Islet precursor cell (in vitro differentiated cells): ENCODE results near the gene NCLN.
"Not testable (repeated sequence)": the region's sequence is repeated elsewhere in the genome, so short reads cannot be mapped to it uniquely, and the experiment has no call there.

Source experiments
- DNase-seq: peaks from one replicate; pipeline ENCODE4 v3.0.0-alpha.2; 2018

The NCLN gene

DNA sequence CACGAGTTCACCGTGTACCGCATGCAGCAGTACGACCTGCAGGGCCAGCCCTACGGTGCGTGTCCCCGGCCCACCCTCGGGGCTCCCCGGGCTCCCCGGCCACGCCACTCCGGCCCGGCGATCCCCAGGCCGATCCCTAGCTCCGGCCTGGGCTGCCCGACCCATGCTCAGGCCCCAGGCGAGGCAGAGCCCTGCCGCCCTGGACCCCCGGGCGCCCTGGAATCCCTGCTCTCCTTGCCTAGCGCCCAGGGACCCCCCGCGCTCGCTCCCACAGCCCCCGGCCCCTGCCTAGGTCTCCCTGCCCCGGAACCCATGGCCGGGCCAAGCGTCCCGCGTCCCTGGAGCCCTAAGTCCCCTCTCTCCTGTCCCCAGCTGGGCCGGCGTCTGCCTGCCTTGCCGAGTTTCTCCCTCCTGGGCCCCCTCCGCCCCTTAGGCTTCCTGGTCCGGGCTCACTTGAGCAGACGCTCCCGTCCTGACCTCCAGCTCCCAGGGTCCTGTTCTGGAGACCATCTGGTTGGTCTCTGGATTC, 494 bp downstream of the NCLN start:
- no peak for DNase-seq

DNA sequence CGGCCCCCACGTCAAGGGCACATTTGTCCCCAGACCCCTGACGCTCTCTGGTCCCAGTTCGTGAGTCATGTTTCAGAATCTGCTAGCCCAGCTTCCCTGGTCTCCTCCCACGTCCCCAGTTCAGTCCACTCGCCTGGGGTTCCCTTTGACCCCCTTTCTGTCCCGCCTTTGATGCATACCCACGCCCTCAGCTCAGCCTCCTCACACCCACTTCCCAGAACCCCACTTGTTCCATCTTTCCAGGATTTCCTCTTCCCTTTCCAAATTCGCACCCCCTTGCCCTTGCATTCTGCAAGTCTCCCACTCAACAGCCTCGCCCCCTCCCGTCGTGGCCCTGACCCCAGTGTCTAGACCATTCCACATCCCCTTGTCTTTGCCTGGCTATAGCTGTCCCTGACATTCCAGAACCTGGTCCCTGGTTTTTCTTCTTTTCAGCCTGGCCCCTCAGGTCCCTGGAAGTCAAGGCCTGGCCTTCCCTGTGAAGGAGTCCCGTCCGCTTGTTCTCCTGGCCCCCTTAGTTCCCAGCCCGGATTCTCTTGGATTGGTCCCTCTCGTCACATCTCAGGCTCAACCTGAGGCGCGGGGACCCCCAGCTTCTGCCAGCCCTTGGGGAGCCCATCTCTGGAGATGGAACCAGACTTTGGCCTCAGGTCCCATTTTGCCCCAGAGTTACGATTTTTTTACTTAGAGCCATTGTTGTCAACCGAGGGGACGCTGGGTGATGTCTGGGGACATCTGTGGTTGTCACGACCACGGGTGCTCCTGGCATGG, 1.3 kb downstream of the NCLN start:
- DNase-seq: no peak

DNA sequence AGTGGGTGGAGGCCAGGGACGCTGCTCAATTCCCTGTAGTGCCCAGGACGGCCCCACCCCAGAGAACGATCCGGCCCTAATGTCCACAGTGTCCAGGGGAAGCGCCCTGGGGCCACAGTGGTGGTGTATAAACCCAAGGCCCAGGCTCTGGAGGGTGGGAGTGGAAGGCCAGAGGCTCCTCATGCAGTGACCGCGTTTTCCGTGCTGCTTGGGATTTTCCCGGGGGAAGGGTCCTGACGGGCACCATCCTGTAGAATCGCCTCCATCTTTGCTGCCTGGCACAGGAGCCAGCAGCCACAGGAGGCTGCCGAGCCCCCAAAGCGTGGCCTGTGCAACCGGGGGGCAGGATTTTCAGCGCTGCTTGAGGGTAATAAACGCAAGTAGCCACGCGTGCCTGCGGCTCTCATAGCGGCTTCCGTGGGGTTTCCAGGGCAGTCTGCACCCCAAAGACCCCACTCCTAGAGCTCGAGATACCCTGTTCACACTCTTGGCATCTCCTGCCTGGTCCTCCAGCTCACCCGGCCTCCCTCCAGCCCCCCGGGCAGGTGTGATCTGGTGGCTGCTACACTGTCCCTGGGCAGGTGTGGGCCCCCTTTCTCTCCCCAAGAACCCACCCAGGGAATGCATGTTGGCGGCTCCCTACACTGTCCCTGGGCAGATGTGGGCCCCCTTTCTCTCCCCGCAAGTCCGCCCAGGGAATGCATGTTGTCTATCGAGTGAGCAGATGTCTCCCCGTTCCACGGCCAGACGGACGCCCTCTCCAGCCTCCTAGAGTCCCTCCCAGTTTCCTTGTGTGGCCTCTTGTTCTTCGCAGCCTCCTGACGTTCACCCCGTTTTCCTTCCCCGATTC, 2.2 kb downstream of the NCLN start:
- no peak for DNase-seq

DNA sequence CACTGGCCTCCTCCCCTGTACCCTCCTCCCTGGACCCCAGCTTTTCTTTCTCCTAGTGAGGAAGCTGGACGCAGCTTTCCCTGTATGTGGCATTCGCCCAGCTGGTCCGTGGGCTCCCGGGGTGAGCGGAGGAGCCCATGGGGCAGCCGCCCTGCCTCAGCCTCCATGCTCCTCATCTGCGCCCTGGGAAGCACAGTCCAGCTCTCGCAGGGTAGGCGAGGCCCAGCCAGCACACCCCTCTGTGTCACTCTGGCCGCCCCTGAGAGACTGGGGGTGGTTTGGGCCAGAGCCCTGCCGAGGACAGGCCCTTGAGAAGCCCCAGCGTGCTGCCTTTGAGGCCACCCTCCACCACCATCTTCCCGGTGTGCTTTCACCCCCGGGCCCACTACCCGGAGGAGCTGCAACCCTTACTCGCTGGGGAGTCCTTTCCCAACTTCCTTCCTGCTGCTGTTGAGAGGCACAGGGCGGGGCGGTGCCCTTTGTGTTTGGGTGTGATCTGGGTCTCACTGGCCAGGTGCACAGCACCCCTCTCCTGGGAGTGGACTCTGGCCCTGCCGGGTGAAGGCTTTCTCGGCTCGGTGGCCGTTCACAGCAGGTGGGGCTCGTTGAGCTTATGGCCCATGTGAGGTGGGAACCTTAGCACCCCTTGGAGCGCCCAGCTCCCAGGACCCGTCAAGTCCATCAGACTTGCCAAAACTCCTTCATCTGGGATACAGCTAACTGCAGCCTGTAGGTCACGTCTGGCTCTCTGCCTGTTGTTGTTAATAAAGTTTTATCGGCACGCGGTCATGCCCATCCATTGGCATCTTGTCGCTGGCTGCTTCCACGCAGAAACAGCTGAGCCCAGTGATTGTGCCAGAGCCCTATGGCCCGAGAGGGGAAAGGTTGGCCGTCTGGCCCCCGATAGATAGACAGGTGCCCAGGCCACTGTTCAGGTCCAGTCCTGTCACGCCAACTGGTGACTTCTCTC, 3.2 kb downstream of the NCLN start:
- no peak for DNase-seq

DNA sequence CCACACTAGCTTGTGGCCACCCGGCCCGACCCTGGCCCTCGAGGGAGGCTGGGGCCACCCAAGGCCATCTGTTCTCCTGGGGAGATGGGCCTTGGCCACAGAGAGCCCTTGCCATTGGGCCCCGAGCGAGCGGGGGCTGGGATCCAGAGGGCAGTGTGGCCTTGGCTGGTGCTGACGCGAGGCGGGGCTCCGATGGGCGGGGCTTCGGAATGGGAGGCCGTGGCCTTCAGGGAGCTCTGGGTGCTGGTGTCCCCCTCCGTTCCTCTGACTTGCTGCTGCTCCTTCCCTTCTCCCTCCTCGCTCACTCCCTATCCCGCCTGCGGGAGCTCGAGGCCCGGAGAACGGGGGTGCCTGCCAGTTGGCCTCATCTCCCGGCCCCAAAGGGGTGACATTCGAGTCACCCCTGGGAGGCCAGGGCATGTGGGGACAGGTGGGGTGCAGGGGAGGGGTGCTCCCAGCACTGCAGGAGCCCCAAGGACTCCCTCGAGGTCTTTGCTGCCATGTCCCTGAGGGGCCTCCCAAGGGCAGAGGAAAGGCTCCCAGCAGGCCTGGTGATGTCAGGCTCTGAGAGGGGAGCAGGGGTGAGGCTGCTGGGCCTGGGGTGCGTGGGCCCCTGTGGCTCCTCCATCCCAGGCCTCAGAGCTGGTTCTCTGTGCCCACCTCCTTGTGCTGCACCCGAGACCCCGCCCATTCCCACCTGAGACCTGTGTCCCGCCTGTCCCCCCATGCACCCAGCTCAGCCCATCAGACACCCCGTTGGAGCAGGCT, 4.2 kb downstream of the NCLN start:
- no peak for DNase-seq

DNA sequence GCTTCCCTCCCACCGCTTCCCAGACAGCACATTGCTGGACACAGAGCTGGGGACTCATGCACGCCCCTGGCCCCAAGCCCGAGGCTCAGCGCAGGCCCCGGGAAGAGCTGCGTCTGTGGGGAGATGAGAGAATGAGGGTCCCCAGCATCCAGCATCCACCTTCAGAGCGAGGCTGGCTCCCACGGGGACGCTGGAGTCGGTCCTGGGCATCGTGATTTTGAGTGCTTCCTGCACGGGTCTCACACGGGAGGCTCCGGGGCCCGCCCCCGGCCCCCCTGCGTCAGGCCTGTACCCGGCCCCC, 4.7 kb downstream of the NCLN start:
- DNase-seq: no peak

DNA sequence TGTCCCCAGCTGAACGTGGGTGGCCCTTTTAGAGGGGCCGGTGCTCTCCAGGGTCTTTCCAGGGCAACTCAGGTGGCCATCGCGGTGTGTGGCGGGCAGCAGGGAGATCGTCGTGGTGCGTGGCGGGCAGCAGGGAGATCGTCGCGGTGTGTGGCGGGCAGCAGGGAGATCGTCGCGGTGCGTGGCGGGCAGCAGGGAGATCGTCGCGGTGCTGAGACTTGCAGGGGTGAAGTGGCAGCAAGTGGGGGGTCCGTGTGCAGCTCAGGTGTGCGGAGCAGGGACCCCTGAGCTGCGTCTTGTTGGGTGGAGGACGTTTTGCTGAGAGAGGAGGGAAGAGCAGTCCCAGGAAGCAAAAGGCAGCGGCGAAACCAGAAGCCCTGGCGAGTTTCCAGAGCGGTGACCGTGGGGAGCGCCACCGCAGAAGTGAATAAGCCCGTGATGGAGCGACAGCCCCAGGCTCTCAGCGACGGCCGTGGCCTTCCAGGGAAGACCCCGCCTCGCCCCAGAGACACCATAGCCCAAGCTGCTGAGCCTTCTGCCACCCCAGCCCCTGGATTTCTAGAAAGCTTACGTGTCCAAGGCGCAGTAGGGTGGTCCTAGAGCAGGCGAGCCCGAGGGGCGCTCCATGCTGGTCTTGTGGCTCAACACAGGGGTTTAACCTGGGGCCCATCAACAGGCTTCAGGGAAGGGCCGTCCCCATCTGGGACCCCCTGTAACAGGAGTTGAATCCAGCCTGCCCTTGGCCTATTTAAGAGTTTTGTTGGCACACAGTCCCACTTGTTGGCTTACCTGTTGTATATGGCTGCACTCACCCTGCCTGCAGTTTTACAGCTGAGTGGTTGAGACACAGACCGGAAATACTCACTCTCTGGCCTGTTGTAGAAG, 5.4 kb downstream of the NCLN start:
- no peak for DNase-seq

DNA sequence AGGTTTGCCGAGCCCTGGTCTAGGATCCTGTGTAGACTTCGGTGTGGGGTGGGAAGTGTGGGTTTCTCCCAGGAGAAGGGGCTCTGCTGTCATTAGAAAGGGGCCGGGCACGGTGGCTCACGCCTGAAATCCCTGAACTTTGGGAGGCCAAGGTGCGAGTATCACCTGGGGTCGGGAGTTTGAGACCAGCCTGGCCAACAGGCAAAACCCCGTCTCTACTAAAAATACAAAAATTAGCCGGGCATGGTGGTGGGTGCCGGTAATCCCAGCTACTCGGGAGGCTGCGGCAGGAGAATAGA, 6.0 kb downstream of the NCLN start:
- DNase-seq: not testable (repeated sequence)

DNA sequence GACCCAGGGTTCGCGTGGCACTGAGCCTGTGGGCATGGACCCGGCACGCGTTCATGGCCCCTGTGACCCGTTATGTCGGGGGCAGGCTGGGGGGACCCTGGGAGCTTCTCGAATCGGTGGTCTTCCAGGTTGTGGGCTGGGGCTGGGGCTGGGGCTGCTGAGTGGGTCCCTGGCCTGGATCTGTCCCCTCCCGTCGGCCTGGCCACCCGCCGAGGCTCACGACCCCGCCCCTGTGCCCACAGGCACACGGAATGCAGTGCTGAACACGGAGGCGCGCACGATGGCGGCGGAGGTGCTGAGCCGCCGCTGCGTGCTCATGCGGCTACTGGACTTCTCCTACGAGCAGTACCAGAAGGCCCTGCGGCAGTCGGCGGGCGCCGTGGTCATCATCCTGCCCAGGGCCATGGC, 6.5 kb downstream of the NCLN start:
- no peak for DNase-seq

DNA sequence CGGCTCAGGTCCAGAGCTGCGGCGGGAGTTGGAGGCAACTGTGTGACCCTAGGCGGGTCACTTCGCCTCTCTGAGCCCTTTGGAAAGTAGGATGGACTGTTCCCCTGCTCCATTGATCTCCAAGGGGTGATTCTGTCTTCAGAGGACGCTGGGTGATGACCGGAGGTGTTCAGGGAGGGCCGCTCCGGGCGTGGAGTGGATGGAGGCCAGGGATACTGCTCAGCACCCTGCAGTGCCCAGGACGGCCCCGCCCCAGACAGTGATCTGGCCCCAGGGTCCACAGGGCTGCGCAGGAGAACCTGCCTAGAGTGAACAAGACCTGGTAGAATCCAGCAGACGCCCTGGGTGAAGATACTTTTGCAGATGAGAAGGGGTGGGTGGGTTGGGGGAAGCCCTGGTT, 7.0 kb downstream of the NCLN start:
- no peak for DNase-seq

DNA sequence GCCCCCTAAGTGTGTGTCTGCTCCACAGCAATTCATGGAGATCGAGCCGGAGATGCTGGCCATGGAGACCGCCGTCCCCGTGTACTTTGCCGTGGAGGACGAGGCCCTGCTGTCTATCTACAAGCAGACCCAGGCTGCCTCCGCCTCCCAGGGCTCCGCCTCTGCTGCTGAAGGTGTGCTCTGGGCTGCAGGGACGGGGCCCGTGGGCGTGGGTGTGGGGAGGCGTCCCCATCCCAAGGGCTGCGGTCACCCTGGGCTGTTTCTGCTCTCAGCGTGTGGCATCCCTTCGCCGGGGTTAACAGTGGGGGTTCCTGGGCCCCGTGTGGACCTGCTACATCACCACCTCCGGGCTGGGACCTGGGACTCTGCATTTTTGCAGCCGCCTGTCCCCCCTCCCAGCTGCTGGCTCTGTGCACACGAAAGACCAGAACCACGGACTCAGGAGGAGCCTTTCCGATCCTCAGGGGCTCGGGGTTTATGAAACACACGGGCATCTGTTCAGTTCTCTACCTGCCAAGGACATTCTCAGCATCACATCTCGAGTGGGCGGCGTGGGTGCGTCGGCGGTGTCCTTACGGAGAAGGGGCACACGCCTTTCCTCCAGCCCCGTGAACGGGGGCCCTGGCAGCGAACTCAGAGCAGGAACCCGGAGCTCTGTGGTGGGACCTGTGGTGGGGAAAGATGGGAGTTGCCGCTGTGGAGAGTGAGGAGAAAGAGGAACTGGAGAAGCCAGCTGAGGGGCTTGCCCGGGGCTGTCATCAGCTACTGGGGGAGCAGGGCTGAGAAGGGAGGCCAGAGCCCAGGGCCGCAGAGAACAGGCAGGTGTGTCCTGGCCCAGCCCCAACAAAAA, 7.8 kb downstream of the NCLN start:
- DNase-seq: no peak

DNA sequence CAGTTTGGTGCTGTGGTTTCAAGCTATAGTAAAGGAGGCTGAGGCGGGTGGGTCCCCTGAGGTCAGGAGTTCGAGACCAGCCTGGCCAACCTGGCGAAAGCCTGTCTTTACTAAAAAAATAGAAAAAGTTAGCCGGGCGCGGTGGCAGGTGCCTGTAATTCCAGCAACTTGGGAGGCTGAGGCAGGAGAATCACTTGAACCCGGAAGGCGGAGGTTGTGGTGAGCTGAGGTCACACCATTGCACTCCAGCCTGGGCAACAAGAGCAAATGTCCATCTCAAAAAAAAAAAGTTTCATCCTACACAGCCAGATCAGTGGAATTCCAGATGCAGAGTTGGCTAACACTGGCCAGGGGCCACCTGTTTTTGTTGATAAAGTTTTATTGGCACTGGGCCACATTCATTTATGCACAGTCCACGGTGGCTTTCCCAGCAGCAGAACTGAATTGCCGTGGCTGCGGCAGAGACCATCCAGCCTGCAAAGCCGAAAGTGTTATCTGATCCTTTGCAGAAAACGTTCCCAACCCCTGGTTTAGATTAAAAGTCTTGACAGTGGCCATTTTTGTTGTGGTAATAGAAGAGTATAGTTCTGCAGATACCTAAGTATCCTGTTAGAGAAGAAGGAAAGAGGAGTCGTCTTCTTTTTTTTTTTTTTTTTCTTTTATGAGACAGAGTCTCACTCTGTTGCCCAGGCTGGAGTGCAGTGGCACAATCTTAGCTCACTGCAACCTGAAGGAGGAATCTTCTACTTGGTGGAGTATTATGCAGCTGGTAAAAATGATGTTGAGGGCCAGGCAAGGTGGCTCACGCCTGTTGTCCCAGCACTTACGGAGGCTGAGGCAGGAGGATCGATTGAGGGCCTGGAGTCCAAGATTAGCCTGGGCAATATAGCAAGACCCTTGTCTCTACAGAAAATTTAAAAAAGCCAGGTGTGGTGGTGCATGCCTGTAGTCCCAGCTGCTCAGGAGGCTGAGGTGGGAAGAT, 8.7 kb downstream of the NCLN start:
- no peak for DNase-seq

DNA sequence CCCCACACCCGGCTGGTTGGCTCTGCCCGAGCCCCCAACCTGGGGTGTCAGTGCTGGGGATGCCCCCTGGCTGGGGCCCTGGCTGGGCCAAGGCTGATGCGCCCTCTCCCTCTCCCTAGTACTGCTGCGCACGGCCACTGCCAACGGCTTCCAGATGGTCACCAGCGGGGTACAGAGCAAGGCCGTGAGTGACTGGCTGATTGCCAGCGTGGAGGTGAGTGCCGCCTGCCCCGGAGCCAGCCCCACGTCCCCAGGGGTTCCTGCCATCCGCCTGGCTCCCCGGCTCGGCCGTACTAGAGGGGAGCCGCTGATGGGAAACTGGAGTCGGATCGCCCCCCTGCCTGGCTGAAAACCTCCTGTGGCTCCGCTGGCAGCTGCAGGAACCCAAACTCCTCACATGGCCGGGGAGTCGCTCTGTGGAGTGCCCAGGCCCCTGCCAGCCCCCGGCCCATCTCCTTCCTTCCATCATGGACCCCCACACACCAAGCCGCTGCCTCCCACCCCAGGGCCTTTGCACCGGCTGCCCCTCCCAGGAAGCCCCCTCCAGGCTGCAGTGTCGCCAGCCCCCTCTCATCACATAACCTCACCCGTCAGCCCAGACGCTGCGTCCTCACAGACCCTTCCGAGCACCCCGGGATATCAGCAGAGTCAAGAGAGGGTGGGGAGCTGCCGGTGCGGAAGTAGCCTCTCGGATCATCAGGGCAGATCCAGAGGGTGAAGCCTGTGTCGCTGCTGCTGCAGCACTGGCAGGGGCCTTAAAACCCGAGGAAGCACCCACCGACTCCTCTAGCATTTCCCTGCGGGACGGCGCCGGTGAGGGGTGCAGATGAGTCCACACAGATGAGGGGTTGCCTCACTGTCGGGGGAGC, 10.6 kb downstream of the NCLN start:
- DNase-seq: no peak

DNA sequence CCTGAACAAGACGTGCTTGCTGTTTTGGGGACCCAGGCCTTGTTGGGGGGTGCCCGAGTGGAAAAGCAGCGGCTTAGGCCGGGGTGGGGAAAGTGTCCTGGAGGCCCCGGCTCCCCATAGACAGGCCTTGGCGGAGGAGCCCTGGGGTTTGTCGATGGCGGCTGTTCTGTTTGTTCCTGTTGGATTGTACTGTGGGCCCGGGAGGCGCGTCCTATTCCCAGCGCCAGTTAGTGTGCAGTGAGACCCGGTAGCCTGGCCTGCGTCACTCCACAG, 11.1 kb downstream of the NCLN start:
- no peak for DNase-seq

DNA sequence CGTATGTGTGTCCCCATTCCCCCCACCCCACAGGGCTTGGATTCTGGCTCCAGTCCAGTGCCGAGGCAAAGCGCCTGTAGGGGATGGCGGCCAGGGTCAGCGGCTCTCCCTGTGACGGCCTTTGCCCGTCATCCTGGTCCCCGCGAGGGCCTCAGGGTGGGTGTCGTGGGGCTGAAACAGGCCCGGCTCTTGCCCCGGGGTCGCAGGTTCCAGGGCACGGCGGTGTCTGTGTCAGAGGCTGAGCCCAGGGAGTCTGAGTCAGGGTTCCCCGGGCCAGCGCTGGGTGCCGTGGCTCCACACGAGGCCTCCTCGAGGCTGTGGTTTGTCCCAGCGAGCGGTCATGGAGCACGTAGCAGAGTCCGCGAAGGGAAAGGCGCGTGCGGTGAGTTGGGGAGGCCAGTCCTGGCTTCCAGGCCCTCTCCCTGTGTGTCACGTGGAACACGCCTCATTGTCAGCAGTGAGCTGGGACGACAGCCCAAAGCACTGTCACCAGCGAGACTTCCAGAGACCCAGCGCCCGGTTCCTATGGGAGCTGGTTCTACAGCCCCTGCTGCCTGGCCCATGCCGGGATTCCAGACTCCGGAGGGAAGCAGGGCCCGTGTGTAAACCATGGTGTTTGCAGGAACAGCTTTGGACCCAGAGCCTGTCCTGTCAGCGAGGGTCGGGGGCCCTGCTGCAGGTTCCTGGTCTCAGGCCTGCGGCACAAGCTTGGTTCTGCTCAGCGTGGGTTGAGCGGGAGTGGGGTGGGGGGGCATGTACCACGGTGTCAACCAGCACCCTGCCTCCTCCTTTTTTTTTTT, 13.4 kb downstream of the NCLN start:
- DNase-seq: no peak

DNA sequence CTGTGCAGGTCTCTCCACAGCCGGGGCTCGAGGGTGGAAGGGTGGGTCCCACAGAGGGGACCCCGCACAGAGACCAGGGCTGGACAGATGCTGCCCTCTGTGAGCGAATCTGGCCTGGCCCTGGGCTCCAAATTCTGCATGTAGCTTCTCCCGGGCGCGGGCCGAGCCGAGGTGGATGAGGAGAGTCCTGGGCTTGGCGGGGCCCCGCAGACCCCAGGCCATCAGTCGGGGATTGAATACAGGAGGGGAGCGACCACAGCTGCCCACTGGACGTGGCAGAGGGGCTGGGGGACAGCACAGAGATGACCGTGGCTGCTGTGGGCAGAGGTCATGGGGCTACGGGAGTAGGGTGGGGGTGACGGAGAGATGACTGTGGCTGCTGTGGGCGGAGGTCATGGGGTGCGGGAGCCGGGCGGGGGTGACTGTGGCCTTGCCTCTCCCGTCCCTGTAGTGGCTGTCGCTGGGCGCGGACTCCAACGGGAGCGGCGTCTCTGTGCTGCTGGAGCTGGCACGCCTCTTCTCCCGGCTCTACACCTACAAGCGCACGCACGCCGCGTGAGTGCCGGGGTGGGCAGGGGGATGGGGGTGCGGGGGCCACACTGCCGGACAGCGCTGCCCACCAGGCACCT, 15.5 kb downstream of the NCLN start:
- DNase-seq: no peak

DNA sequence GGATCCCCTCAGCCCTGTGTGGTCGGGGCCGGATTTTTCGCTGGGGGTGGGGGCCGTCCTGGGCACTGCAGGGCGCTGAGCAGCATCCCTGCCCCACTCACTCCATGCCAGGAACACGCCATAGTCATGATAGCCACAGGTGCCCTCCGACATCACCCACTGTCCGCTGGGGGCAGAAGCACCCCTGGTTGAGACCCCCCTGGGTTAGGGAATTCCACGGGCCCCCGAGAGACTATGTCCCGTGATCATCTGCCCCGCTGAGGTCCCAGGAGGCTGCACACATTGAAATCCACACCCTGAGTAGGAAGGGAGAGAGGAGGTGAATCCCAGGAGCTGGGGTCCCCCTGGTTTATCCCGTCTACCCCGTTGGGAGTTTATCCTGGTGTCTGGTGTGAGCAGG, 16.2 kb downstream of the NCLN start:
- no peak for DNase-seq
